Measurements from ENCODE around the gene BORCS5.

- no peak for TF ChIP-seq CTCF (conservative IDR thresholded peaks at IDR 0.05; ENCODE audit: low read depth, low read length)
- no peak for TF ChIP-seq EZH2 (IDR thresholded peaks at IDR 0.05; ENCODE audit: borderline replicate concordance, low read depth, low read length, poor library complexity, severe bottlenecking)
Measured at GRCh38 chr12:12450043-12450471, 93.2 kb downstream of the BORCS5 start.

Measured in A673 (cell line).